Central memory CD8-positive, alpha-beta T cell (primary cell): ENCODE measurements around the gene ATF7IP.
"Not testable (repeated sequence)": the region's sequence is repeated elsewhere in the genome, so short reads cannot be mapped to it uniquely, and the experiment has no call there.

ENCODE experiments used
- ATAC-seq: fragments of 150-1000 bp; cut with Tn5 transposase; replicated peaks from 2 replicates; pipeline ENCODE4 v1.10.0; 2022; ENCODE audit warnings: mild to moderate bottlenecking, moderate FRiP score, moderate number of reproducible peaks; ENCODE audit not compliant: poor library complexity, severe bottlenecking; ENCODE audit errors: extremely low read depth
- DNase-seq, 2 donors: peaks; one replicate each; pipeline ENCODE4 v3.0.0; 2021; ENCODE audit warnings: low spot score in 2 of 2
- H3K27ac Mint-ChIP-seq: one replicate; pipeline ENCODE4 v1.8.0; 2022; ENCODE audit warnings: low read depth, mild to moderate bottlenecking, moderate library complexity, mixed read lengths
- H3K27me3 Mint-ChIP-seq: one replicate; pipeline ENCODE4 v1.8.0; 2022; ENCODE audit warnings: mixed read lengths
- H3K36me3 Mint-ChIP-seq: one replicate; pipeline ENCODE4 v1.8.0; 2022; ENCODE audit warnings: mild to moderate bottlenecking, moderate library complexity, mixed read lengths; ENCODE audit not compliant: insufficient read depth
- H3K4me1 Mint-ChIP-seq: one replicate; pipeline ENCODE4 v1.8.0; 2022; ENCODE audit warnings: mixed read lengths
- H3K4me3 Mint-ChIP-seq: one replicate; pipeline ENCODE4 v1.8.0; 2022; ENCODE audit warnings: mild to moderate bottlenecking, moderate library complexity, mixed read lengths
- H3K9me3 Mint-ChIP-seq: one replicate; pipeline ENCODE4 v1.8.0; 2022; ENCODE audit warnings: mixed read lengths

The ATF7IP gene, protein sequence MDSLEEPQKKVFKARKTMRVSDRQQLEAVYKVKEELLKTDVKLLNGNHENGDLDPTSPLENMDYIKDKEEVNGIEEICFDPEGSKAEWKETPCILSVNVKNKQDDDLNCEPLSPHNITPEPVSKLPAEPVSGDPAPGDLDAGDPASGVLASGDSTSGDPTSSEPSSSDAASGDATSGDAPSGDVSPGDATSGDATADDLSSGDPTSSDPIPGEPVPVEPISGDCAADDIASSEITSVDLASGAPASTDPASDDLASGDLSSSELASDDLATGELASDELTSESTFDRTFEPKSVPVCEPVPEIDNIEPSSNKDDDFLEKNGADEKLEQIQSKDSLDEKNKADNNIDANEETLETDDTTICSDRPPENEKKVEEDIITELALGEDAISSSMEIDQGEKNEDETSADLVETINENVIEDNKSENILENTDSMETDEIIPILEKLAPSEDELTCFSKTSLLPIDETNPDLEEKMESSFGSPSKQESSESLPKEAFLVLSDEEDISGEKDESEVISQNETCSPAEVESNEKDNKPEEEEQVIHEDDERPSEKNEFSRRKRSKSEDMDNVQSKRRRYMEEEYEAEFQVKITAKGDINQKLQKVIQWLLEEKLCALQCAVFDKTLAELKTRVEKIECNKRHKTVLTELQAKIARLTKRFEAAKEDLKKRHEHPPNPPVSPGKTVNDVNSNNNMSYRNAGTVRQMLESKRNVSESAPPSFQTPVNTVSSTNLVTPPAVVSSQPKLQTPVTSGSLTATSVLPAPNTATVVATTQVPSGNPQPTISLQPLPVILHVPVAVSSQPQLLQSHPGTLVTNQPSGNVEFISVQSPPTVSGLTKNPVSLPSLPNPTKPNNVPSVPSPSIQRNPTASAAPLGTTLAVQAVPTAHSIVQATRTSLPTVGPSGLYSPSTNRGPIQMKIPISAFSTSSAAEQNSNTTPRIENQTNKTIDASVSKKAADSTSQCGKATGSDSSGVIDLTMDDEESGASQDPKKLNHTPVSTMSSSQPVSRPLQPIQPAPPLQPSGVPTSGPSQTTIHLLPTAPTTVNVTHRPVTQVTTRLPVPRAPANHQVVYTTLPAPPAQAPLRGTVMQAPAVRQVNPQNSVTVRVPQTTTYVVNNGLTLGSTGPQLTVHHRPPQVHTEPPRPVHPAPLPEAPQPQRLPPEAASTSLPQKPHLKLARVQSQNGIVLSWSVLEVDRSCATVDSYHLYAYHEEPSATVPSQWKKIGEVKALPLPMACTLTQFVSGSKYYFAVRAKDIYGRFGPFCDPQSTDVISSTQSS

DNA sequence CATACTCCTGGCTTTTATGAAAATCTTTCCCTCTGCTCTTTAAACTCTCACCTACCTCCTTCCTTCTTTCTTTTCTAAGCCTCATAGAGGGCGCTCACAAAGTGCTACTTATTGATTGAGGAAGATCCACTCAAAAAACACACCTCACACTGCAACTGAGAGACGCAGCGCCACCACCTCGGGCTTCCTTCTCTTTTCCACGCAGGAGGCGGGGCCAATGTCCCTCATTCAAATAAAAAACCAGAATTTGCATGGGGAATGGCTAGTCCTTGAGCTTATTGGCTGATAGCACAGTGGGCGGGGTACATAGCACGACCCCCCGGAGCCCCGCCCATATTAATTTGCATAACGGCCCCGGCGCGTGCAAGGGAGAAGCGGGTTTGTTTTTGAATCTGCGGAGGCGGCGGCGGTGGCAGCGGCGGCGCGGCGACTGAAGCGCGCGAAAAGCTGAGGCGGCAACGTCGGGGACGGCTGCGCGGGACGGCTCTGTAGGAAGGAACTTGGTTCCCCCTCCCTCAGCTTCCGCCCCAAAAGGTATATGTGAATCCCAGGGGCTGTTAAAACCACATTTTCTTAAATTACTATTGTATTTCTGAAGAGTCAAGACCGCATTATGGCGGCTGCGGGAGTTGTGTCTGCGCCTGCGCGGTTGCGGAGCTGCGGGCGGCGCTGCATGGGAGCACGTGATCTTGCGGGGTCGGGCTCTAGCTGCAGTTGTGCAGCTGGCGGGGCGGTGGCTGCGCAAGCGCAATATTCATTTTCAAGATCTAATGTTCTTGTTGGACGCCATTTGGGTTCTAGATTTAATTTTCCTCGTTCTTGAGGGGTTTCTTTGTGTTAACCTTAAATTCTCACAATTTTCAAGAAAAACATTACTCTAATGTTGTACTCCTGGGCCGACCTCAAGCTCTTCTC is at the start of gene ATF7IP:
Gene ATF7IP, plus strand, starts transcription at position 389 of the 915 bp plus-strand sequence. CDS start 58,234 bp downstream, outside the sequence.
- H3K27me3 Mint-ChIP-seq: no peaks in the 10 kb centered on the region
- H3K9me3 Mint-ChIP-seq: no peaks in the 10 kb centered on the region
- peaks cover 30% of the 10 kb centered on the region for H3K36me3 Mint-ChIP-seq
- peaks cover 25% of the 10 kb centered on the region for H3K4me1 Mint-ChIP-seq
- ATAC-seq (peak; percentile 78), DNase-seq (peak; percentile 87 to 95)
- H3K4me3 Mint-ChIP-seq: peak within 1 kb of the TSS; percentile 76
- H3K27ac Mint-ChIP-seq: peak within 1 kb of the TSS; percentile 88

DNA sequence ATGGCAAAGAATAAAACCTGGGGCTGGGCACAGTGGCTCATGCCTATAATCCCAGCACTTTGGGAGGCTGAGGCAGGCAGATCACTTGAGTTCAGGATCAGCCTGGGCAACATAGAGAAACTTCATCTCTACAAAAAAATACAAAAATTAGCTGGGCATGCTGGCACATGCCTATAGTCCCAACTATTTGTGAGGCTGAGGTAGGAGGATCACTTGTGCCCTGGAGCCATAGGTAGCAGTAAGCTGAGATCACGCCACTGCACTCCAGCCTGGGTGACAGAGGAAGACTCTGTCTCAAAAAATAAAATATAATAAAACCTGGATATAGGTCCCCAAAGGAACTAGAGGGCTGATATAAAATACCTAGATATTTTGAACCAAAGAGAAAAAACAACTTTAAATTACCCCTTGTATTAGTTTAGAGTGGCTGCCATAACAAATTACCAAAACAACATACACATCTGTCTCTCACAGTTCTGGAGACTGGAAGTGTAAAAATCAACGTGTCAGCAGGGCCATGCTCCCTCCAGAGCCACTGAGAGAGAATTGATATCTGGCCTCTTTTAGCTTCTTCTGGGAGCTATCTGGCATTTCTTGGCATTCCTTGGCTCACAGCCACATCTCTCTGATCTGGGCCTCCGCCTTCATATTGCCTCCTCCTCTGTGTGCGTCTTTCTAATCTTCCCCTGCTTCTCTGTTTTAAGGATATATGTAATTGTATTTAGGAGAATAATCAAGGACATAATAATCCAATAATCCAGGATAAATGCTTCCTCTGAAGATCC is 47.9 kb upstream of the ATF7IP start:
- Mint-ChIP-seq H3K36me3 (no peaks in the 10 kb centered on the region), H3K27ac (no peak overlapping the region), H3K27me3 (no peaks in the 10 kb centered on the region), H3K4me3 (no peak overlapping the region), H3K9me3 (no peaks in the 10 kb centered on the region), H3K4me1 (no peaks in the 10 kb centered on the region)
- DNase-seq (no peak), ATAC-seq (no peak)

DNA sequence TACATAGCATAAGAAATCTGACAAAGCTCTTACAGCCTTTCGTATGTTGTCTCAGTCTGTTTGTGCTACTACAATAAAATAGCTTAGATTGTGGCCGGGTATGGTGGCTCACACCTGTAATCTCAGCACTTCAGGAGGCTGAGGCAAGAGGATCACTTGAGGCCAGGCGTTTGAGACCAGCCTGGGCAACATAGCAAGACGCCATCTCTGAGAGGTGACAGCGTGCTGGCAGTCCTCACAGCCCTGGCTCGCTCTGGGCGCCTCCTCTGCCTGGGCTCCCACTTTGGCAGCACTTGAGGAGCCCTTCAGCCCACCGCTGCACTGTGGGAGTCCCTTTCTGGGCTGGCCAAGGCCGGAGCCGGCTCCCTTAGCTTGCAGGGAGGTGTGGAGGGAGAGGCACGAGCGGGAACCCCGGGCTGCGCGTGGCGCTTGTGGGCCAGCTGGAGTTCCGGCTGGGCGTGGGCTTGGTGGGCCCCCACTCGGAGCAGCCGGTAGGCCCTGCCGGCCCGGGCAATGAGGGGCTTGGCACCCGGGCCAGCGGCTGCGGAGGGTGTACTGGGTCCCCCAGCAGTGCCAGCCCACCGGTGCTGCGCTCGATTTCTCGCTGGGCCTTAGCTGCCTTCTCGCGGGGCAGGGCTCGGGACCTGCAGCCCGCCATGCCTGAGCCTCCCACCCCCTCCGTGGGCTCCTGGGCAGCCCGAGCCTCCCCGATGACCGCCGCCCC is 45.6 kb upstream of the ATF7IP start:
- H3K36me3 Mint-ChIP-seq, H3K4me1 Mint-ChIP-seq, DNase-seq, ATAC-seq, H3K9me3 Mint-ChIP-seq, H3K27ac Mint-ChIP-seq, H3K4me3 Mint-ChIP-seq, H3K27me3 Mint-ChIP-seq: not testable (repeated sequence)

DNA sequence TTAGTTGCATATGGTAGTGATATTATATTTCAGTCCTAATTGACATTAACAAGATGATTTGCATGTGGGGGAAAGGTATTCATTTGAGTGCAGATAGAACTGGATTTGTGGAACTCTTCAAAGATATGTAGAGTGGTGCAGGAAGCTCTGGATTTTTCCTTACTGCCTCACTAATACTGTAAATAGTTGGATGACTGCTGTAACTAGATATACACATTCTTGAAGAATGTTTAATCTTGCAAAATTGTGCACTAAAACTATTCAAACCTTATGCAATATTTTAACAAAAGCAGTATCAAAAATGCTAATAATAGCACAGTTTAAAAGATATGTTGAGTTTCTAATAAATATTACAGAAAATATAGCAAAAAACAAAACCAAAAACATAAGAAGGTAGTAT is 43.1 kb upstream of the ATF7IP start:
- no peak for DNase-seq
- H3K27me3 Mint-ChIP-seq: no peaks in the 10 kb centered on the region
- ATAC-seq: no peak
- no peaks in the 10 kb centered on the region for H3K4me1 Mint-ChIP-seq
- peaks cover 2% of the 10 kb centered on the region for H3K36me3 Mint-ChIP-seq
- H3K9me3 Mint-ChIP-seq: no peaks in the 10 kb centered on the region
- H3K27ac Mint-ChIP-seq: no peak overlapping the region
- no peak overlapping the region for H3K4me3 Mint-ChIP-seq

DNA sequence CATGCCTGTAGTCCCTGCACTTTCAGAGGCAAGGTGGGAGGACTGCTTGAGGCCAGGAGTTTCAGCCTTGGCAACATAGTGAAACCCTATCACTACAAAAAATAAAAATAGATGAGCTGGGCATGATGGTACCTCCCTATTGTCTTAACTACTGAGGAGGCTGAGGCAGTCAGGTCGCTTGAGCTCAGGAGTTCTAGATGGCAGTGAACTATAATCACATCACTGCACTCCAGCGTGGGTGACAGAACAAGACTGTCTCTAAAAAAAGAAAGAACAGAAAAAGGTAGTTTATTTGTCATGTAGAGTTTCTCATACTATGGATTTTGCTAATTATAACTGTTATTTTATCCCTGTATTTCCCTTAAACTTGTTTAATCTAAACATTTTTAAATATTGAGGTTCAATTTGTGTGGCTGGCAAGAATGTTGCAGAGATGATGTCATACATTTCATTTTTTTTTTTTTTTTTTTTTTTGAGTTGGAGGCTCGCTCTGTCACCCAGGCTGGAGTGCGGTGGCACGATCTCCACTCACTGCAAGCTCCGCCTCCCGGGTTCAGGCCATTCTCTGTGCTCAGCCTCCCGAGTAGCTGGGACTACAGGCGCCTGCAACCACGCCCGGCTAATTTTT is 39.7 kb upstream of the ATF7IP start:
- ATAC-seq: no peak
- Mint-ChIP-seq H3K27ac (no peak overlapping the region), H3K4me1 (no peaks in the 10 kb centered on the region), H3K27me3 (no peaks in the 10 kb centered on the region), H3K9me3 (no peaks in the 10 kb centered on the region), H3K36me3 (peaks cover 2% of the 10 kb centered on the region), H3K4me3 (no peak overlapping the region)
- no peak for DNase-seq

DNA sequence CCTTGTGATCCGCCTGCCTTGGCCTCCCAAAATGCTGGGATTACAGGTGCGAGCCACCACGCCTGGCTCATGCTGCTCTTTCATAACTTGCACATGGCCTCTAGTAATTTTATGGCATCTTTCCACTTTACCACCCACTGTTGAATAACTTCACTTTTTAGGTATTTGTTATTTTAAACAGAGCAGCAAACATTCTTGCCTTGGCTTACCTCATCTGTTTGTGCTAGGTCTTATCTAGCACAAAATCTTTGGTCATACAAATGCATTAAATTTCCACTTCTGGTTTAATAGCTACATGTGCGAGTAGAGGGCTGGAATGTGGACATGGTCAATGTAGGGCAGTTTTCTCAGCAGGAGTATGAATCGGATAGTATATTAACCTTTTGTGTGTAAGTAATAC is 38.8 kb upstream of the ATF7IP start:
- H3K27me3 Mint-ChIP-seq: no peaks in the 10 kb centered on the region
- no peak overlapping the region for H3K4me3 Mint-ChIP-seq
- no peaks in the 10 kb centered on the region for H3K9me3 Mint-ChIP-seq
- ATAC-seq (no peak), DNase-seq (no peak)
- no peaks in the 10 kb centered on the region for H3K4me1 Mint-ChIP-seq
- H3K36me3 Mint-ChIP-seq: peaks cover 2% of the 10 kb centered on the region
- no peak overlapping the region for H3K27ac Mint-ChIP-seq

DNA sequence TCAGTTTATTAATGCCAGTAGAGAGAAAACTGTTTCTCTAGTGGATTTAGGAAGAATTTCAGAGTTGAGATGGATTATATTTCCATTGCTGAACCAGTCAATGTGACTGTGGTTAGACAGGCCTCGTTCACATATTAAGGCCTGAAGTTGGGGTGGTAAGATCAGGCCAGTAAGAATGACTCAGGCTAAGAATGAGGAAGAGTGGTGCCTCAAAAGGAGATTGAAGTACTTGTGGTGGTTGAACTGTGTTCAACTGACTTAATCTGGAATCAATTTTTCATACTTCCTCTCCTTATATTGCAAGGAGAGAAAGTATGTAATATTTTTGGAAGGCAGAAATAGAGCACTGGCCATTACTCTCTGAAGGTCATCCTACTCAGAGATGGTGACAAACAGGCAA is 37.8 kb upstream of the ATF7IP start:
- Mint-ChIP-seq H3K4me1 (no peaks in the 10 kb centered on the region), H3K27me3 (no peaks in the 10 kb centered on the region), H3K9me3 (peaks cover under 1% of the 10 kb centered on the region), H3K36me3 (peaks cover 2% of the 10 kb centered on the region), H3K4me3 (no peak overlapping the region), H3K27ac (no peak overlapping the region)
- no peak for DNase-seq
- no peak for ATAC-seq

DNA sequence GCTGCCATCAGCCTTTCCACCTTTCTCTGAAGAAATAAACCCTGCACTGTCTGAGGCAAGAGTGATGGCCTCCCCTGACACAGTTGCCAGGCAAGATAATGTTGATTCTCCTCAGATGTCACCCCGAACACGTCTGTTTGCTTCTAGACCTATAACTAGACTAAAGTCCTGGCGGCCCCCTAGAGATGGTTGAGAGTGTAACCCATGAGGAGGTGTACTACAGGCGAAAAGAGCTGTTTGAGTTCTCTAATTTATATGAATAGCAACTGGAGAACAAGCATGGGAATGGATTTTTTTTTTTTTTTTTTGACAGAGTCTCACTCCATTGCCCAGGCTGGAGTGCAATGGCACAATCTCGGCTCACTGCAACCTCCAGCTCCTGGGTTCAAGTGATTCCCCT is 33.0 kb upstream of the ATF7IP start:
- Mint-ChIP-seq H3K27ac (no peak overlapping the region), H3K36me3 (no peaks in the 10 kb centered on the region), H3K9me3 (peaks cover 9% of the 10 kb centered on the region), H3K4me1 (no peaks in the 10 kb centered on the region), H3K4me3 (no peak overlapping the region), H3K27me3 (no peaks in the 10 kb centered on the region)
- no peak for DNase-seq
- ATAC-seq: no peak

DNA sequence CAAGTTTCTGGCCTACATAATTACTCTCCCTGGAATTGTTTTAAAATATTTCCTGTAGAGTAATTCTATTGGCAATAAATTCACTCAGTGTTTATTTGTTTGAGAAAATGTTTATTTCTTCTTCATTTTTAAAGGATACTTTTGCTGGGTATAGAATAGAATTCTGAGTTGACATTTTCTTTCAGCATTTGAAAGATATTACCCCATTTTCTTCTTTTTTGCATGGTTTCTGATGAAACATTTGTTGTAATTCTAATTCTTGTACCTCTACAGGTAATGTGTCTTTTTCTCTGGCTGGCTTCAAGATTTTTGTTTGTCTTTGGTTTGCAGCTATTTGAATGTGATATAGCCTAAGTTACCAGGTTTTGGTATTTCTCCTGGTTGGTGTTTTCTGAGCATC is 25.1 kb upstream of the ATF7IP start:
- no peaks in the 10 kb centered on the region for H3K4me1 Mint-ChIP-seq
- no peaks in the 10 kb centered on the region for H3K36me3 Mint-ChIP-seq
- no peak for DNase-seq
- no peaks in the 10 kb centered on the region for H3K27me3 Mint-ChIP-seq
- H3K9me3 Mint-ChIP-seq: peaks cover 22% of the 10 kb centered on the region
- no peak overlapping the region for H3K4me3 Mint-ChIP-seq
- no peak for ATAC-seq
- H3K27ac Mint-ChIP-seq: no peak overlapping the region

DNA sequence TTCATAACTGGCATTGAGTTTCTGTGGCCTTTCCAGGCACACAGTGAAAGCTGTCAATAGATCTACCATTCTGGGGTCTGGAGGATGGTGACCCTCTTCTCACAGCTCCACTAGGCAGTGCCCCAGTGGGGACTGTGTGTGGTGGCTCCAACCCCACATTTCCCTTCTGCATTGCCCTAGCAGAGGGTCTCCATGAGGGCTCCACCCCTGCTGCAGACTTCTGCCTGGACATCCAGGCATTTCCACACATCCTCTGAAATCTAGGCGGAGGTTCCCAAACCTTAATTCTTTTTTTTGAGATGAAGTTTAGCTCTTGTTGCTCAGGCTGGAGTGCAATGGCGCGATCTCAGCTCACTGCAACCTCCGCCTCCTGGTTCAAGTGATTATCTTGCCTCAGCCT is 14.0 kb upstream of the ATF7IP start:
- H3K9me3 Mint-ChIP-seq: peaks cover 24% of the 10 kb centered on the region
- not testable (repeated sequence) for H3K4me3 Mint-ChIP-seq, H3K36me3 Mint-ChIP-seq, H3K27me3 Mint-ChIP-seq, ATAC-seq, H3K27ac Mint-ChIP-seq, H3K4me1 Mint-ChIP-seq, DNase-seq
